NCI-H82 treated with DMSO at 0.1 percent for 48 hours (cell line): ENCODE measurements around the gene CHST3.

Source experiments
- DNase-seq: peaks from one replicate; lab custom pipeline; 2025; ENCODE audit not compliant: unreplicated experiment; lab: John Stamatoyannopoulos, UW

The CHST3 gene

GRCh38 chr10:71964098-71964742 lies at the start of gene CHST3:
Gene CHST3, plus strand, starts transcription at chr10:71964395. Its CDS starts 41,448 bp downstream, at chr10:72005843.
- DNase-seq = no peak

- DNase-seq = no peak
Observed at GRCh38 chr10:71916827-71917226, 47.4 kb upstream of the CHST3 start.

GRCh38 chr10:71918992-71919391 lies 45.2 kb upstream of the CHST3 start:
- DNase-seq = no peak

- peak; percentile 53 for DNase-seq
Observed at GRCh38 chr10:71919956-71920539, 44.1 kb upstream of the CHST3 start.

- DNase-seq = peak; percentile 19
Observed at GRCh38 chr10:71920540-71921323, 43.5 kb upstream of the CHST3 start.

GRCh38 chr10:71921324-71922027 lies 42.7 kb upstream of the CHST3 start:
- peak; percentile 86 for DNase-seq

GRCh38 chr10:71923138-71923692 lies 41.0 kb upstream of the CHST3 start:
- no peak for DNase-seq

- DNase-seq = no peak
Observed at GRCh38 chr10:71924771-71925170, 39.4 kb upstream of the CHST3 start.

GRCh38 chr10:71927159-71927558 lies 37.0 kb upstream of the CHST3 start:
- no peak for DNase-seq

GRCh38 chr10:71927776-71928592 lies 36.2 kb upstream of the CHST3 start:
- no peak for DNase-seq

GRCh38 chr10:71931295-71931694 lies 32.9 kb upstream of the CHST3 start:
- DNase-seq = no peak

GRCh38 chr10:71933651-71934050 lies 30.5 kb upstream of the CHST3 start:
- no peak for DNase-seq

GRCh38 chr10:71938211-71938610 lies 26.0 kb upstream of the CHST3 start:
- DNase-seq = no peak

- no peak for DNase-seq
Observed at GRCh38 chr10:71939304-71939703, 24.9 kb upstream of the CHST3 start.

GRCh38 chr10:71939861-71940474 lies 24.2 kb upstream of the CHST3 start:
- no peak for DNase-seq

- no peak for DNase-seq
Observed at GRCh38 chr10:71940752-71941151, 23.4 kb upstream of the CHST3 start.

- no peak for DNase-seq
Observed at GRCh38 chr10:71941318-71941717, 22.9 kb upstream of the CHST3 start.

- DNase-seq = no peak
Observed at GRCh38 chr10:71945819-71946474, 18.2 kb upstream of the CHST3 start.

GRCh38 chr10:71946700-71947099 lies 17.5 kb upstream of the CHST3 start:
- DNase-seq = no peak
